Measurements from ENCODE around the gene KLHL41.

KLHL41 gene

DNA sequence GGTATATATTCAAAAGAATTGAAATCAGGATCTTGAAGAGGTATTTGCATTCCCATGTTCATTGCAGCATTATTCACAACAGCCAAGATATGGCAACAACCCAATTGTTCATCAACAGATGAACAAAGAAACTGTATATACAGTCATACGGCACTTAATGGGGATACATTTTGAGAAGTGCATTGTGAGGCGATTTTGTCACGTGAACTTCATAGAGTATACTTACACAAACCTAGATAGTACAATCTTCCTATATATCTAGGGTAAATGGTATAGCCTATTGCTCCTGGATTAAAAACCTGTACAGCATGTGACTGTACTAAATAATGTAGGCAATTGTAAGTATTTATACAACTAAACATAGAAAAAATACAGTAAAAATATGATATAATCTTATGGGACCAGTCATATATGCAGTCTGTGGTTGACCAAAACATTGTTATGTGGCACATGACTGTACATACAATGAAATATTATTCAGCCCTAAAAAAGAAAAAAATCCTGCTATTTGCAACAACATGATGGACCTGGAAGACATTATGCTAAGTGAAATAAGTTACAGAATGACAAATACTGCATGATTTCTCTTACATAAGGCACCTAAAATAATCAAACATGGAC, 39.4 kb upstream of the KLHL41 start:
- TF ChIP-seq ESRRG (CRISPR knock-in tag; IDR thresholded peaks at IDR 0.05) (no peak), PPARA (CRISPR knock-in tag; IDR thresholded peaks at IDR 0.05; ENCODE audit: borderline replicate concordance) (no peak), ZNF565 (CRISPR knock-in tag; conservative IDR thresholded peaks at IDR 0.05; ENCODE audit: low read depth) (no peak), OSR1 (CRISPR knock-in tag; IDR thresholded peaks at IDR 0.05) (no peak), ISL1 (CRISPR knock-in tag; IDR thresholded peaks at IDR 0.05) (no peak), RARB (CRISPR knock-in tag; IDR thresholded peaks at IDR 0.05) (no peak), ZFP30 (CRISPR knock-in tag; IDR thresholded peaks at IDR 0.05) (no peak), ZFP3 (CRISPR knock-in tag; IDR thresholded peaks at IDR 0.05) (no peak), ARNTL (CRISPR knock-in tag; IDR thresholded peaks at IDR 0.05; ENCODE audit: borderline replicate concordance, low read depth) (no peak), ZNF8 (CRISPR knock-in tag; IDR thresholded peaks at IDR 0.05) (no peak), CSDC2 (CRISPR knock-in tag; IDR thresholded peaks at IDR 0.05) (no peak), GLIS3 (CRISPR knock-in tag; IDR thresholded peaks at IDR 0.05) (no peak)
- TF ChIP-seq, protein P1, sequence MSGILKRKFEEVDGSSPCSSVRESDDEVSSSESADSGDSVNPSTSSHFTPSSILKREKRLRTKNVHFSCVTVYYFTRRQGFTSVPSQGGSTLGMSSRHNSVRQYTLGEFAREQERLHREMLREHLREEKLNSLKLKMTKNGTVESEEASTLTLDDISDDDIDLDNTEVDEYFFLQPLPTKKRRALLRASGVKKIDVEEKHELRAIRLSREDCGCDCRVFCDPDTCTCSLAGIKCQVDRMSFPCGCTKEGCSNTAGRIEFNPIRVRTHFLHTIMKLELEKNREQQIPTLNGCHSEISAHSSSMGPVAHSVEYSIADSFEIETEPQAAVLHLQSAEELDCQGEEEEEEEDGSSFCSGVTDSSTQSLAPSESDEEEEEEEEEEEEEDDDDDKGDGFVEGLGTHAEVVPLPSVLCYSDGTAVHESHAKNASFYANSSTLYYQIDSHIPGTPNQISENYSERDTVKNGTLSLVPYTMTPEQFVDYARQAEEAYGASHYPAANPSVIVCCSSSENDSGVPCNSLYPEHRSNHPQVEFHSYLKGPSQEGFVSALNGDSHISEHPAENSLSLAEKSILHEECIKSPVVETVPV (CRISPR knock-in tag; IDR thresholded peaks at IDR 0.05), result no peak
- TF ChIP-seq, protein P2, sequence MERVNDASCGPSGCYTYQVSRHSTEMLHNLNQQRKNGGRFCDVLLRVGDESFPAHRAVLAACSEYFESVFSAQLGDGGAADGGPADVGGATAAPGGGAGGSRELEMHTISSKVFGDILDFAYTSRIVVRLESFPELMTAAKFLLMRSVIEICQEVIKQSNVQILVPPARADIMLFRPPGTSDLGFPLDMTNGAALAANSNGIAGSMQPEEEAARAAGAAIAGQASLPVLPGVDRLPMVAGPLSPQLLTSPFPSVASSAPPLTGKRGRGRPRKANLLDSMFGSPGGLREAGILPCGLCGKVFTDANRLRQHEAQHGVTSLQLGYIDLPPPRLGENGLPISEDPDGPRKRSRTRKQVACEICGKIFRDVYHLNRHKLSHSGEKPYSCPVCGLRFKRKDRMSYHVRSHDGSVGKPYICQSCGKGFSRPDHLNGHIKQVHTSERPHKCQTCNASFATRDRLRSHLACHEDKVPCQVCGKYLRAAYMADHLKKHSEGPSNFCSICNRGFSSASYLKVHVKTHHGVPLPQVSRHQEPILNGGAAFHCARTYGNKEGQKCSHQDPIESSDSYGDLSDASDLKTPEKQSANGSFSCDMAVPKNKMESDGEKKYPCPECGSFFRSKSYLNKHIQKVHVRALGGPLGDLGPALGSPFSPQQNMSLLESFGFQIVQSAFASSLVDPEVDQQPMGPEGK (CRISPR knock-in tag; IDR thresholded peaks at IDR 0.05; ENCODE audit: borderline replicate concordance), result no peak
- TF ChIP-seq, protein P3, sequence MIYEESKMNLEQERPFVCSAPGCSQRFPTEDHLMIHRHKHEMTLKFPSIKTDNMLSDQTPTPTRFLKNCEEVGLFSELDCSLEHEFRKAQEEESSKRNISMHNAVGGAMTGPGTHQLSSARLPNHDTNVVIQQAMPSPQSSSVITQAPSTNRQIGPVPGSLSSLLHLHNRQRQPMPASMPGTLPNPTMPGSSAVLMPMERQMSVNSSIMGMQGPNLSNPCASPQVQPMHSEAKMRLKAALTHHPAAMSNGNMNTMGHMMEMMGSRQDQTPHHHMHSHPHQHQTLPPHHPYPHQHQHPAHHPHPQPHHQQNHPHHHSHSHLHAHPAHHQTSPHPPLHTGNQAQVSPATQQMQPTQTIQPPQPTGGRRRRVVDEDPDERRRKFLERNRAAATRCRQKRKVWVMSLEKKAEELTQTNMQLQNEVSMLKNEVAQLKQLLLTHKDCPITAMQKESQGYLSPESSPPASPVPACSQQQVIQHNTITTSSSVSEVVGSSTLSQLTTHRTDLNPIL (CRISPR knock-in tag; IDR thresholded peaks at IDR 0.05; ENCODE audit: low read depth), result no peak
- ATAC-seq, result no peak

DNA sequence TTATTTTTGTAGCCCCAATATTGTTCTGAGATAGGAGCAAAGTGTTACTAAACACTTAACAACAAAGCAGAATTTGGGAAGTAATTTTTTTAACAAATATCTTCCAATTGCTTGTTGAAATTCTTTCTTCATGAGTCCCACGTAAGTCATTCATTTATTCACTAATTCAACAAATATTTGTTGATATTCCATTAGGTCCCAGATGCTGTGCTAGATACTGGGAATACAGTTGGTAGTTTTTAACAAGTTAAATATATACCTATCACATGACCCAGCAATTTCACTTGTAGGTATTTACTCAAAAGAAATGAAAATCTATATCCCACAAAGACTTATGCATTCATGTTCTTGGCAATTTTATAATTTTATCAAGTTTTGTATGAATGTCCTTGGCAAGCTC, 37.3 kb upstream of the KLHL41 start:
- TF ChIP-seq, protein P3 (CRISPR knock-in tag; IDR thresholded peaks at IDR 0.05; ENCODE audit: low read depth), result no peak
- TF ChIP-seq, protein P2 (CRISPR knock-in tag; IDR thresholded peaks at IDR 0.05; ENCODE audit: borderline replicate concordance), result no peak
- TF ChIP-seq CSDC2 (CRISPR knock-in tag; IDR thresholded peaks at IDR 0.05) (no peak), OSR1 (CRISPR knock-in tag; IDR thresholded peaks at IDR 0.05) (no peak), GLIS3 (CRISPR knock-in tag; IDR thresholded peaks at IDR 0.05) (no peak), SNAI2 (CRISPR knock-in tag; IDR thresholded peaks at IDR 0.05) (no peak), TOX (CRISPR knock-in tag; IDR thresholded peaks at IDR 0.05; ENCODE audit: borderline replicate concordance) (no peak), ZC3H10 (CRISPR knock-in tag; IDR thresholded peaks at IDR 0.05) (no peak), ESRRG (CRISPR knock-in tag; IDR thresholded peaks at IDR 0.05) (no peak), ZNF70 (CRISPR knock-in tag; IDR thresholded peaks at IDR 0.05) (no peak), RARB (CRISPR knock-in tag; IDR thresholded peaks at IDR 0.05) (no peak)
- TF ChIP-seq, protein P4, sequence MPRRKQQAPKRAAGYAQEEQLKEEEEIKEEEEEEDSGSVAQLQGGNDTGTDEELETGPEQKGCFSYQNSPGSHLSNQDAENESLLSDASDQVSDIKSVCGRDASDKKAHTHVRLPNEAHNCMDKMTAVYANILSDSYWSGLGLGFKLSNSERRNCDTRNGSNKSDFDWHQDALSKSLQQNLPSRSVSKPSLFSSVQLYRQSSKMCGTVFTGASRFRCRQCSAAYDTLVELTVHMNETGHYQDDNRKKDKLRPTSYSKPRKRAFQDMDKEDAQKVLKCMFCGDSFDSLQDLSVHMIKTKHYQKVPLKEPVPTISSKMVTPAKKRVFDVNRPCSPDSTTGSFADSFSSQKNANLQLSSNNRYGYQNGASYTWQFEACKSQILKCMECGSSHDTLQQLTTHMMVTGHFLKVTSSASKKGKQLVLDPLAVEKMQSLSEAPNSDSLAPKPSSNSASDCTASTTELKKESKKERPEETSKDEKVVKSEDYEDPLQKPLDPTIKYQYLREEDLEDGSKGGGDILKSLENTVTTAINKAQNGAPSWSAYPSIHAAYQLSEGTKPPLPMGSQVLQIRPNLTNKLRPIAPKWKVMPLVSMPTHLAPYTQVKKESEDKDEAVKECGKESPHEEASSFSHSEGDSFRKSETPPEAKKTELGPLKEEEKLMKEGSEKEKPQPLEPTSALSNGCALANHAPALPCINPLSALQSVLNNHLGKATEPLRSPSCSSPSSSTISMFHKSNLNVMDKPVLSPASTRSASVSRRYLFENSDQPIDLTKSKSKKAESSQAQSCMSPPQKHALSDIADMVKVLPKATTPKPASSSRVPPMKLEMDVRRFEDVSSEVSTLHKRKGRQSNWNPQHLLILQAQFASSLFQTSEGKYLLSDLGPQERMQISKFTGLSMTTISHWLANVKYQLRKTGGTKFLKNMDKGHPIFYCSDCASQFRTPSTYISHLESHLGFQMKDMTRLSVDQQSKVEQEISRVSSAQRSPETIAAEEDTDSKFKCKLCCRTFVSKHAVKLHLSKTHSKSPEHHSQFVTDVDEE (CRISPR knock-in tag; IDR thresholded peaks at IDR 0.05), result no peak
- no peak for ATAC-seq

Data from SK-N-SH treated with all-trans-retinoic acid at 6 μM for 48 hours (cell line).